ENCODE results near the gene BTBD10.

The BTBD10 gene

DNA sequence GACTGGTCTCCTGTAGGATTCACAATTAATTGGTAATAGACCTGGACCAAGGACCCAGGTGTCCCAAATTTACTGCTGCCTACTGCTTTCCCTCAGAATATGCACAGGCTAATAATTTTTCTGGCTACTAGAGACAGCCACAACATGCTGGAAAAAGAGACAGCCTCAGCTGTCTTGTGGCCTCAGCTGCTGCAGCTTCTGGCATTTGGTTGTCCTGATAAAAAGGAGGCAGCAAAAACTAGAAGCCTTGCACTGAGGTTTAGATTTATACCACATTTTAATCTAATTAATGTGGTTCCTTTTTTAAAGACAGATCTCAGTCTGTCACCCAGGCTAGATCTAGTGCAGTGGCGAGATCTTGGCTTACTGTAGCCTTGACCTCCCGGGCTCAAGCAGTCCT lies 89.8 kb downstream of the BTBD10 start:
- no peak for DNase-seq (ENCODE audit: low spot score)

DNA sequence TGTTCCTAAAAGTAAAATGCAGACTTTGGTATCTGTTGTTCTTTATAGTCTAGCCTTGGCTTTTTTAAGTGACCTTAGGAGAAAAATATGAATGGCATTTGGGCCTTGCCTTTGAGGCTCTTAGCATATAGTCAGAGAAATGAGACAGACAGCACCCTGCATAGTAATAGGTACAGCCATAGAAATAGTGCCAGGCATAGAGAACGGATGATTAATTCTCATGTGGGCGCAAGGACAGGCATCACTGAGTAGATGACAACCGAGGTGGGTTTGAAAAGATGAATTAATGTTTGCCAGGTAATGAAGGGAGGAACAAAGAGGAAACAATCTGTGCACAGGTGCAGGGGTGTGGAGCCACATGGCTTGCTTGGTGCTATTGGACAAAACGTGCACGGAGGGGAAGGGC lies 95.0 kb downstream of the BTBD10 start:
- no peak for DNase-seq (ENCODE audit: low spot score)

DNA sequence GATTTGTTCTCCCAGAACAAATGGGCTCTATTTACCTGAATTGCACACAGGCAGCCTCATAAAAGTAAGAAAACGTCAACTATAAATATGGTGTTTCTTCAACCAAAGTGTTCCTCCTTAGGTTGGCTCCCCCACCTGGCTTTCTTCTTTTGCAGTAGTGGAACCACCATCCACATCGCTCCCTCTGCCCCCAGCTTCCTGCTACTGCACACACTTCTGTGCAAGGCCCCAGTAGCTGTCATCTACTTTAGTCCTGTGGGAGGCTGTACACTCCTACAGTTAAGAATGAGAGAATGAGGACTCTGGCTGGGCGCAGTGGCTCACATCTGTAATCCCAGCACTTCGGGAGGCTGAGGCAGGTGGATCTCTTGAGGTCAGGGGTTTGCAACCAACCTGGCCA lies 95.9 kb downstream of the BTBD10 start:
- no peak for DNase-seq (ENCODE audit: low spot score)

DNA sequence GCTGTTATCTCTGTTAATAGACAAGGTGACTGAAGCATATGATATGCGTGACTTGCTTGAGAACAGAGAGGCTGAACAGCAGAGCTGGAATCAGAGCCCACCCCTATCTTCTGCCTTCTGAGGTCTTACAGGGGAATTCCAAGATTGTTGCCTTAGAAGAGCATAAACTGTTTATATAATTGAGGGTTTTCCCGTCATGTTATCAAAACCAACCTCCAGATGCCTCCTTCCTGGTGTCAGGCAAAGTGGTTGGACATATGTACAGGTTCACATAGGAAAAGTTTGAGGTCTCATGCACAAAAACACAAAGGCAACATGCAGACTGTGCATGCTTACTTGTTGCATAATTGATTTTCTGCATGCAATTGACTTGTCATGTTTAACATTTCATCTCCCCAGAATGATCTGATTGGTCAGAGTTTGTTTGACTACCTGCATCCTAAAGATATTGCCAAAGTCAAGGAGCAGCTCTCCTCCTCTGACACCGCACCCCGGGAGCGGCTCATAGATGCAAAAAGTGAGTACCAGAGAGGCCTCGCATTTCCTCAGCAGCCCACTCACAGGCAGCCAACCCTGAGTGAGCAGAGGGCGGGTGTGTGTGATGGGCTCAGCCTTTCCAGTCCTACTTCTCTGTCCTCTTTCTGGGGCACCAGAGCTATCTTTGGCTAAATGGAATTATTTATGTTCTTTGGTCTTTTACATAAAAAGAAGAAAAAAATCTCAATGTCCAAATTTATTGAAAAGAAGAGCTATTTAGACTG lies 96.6 kb downstream of the BTBD10 start:
- no peak for DNase-seq (ENCODE audit: low spot score)

DNA sequence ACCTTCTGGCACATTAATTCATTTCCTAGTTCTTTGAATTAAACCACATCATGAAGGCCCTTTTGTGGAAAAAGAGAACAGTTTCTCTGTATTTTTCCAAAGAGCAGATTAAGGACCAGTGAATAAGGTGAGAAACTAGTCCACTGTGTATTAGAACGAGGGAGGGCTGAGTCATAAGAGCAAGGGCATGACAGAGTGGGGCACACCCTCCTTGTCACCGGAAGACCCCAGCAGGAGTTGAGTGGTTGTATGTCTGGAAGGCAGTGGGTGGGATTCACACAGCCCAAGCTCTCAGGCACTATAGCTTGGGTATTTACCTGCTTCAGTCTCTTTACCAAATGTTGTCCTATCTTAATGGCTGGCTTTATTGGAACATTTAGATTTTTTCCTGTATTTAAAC lies 98.6 kb downstream of the BTBD10 start:
- no peak for DNase-seq (ENCODE audit: low spot score)

DNA sequence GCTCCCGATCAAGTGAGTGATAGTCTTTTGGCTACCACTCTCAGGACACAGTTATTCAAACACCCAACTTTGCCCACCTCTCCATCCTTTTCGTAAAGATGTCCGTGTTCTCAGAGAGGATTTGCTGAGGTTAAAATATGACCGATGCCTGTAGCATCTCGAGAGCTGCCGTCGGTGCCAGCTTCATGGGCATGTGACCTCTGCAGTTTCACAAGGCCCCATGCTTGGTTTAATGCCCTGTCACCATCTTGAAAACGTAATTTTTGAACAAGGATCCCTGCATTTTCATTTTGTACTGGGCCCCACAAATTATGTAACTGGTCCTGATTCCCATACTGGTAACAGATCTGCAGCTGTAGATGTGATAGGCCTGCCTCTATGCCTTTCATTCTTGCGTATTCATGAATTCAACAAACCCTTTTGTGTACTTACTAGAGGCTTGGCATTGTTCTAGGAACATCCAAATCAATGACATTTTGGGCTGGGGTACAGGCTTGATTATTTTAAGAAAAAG lies 100.4 kb downstream of the BTBD10 start:
- no peak for DNase-seq (ENCODE audit: low spot score)

DNA sequence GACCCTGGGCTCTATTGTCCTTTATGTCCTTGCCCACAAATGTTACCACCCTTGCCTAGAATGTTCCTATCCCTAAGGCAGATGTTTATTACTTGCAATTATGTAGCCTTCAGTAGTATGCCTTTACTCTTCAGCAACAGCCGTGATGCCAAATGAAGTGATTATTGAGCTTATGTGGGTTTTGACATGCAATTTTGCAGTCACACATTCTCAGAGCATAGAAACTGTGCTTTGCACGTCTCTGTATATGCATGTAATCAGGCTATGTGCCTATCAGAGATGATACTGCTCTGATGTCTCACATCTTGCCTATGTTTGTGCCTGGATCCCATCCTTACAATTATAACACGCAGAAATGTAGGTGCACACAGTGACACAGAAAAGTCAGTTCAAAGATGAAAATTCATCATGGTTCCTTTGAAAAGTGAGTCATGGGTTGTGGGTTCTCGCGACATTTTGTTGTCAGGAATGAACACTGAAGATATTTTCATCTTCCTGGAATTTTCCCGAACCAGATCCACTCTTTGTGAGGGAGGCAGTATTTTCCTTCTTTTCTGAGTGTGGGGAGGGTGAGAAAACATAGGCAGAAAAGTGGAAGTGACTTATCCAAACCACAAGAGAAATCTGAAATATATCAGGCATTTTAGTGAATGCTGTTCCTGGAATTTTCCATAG lies 104.3 kb downstream of the BTBD10 start:
- no peak for DNase-seq (ENCODE audit: low spot score)

DNA sequence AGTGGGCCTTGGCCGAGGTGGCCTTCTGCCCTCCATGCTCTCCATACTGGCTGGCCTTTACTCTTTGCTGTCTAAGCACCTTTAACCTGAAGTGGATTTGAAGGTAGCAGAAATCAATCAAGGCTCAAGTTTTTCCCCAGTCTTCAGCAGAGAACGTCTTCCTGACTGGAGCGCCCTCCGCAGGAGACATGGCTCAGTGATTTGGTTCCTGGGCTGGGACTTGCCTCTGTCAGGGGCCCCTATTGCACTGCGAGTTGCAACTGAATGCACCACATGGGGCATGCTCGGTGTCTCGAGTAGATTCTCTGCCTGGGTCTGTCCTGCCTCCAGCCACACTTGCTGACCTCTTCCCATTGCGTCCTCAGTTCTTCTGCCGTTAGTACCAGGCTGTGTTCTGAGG lies 105.8 kb downstream of the BTBD10 start:
- DNase-seq (ENCODE audit: low spot score): no peak

DNA sequence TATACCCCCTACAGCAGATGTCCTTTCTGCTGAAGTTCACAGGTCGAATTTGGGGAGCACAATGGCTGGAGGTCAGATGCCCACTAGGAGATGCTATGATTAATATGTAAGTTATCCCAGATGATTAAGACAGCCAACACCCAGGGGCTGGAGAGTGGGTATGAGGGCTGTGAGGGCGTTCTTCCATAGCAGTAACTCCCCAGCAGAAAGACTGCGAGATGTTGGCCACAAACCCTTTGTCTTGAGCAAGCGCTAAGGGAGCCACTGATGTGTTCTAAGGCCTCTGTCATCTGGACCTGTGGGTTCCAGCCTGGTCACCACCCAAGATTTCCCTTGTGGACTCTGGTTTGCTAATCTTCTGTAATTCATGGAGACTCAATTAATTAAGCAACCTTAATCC lies 107.8 kb downstream of the BTBD10 start:
- no peak for DNase-seq (ENCODE audit: low spot score)

DNA sequence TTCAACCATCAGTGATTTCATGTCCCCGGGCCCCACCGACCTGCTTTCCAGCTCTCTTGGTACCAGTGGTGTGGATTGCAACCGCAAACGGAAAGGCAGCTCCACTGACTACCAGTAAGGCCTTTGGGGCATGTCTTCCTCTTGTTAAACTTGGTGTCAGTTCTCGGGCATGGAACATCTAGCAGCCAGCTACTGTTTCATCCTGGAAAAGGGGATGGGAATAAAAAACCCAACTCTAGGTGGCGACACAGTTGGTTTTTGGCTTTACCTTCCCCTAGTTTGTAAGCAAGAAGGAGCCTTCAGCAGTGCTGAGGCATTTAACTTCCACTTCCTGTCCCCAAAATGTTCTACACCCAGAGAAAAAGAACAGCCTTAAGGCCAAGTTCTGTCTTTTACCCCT lies 108.7 kb downstream of the BTBD10 start:
- DNase-seq (ENCODE audit: low spot score): peak; percentile 17

DNA sequence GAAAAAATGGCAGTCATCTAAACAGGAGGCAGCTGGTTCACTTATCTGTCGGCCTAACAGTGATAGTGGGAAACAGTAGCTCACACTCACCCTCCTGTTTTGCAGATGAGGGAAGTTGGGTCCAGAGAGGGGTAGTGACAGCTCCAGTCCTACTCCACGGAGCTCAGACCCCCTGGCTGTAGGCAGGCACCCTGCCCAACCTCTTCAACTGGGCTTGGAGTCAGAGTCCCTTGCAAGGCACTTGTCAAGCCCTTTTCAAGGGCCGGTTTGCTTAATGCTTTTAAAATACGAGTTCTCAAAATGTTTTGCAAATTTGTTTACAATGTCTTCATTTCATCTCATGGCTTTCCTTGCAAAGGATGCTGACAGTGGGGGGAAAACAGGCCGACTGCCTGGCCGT lies 110.3 kb downstream of the BTBD10 start:
- DNase-seq (ENCODE audit: low spot score): no peak

DNA sequence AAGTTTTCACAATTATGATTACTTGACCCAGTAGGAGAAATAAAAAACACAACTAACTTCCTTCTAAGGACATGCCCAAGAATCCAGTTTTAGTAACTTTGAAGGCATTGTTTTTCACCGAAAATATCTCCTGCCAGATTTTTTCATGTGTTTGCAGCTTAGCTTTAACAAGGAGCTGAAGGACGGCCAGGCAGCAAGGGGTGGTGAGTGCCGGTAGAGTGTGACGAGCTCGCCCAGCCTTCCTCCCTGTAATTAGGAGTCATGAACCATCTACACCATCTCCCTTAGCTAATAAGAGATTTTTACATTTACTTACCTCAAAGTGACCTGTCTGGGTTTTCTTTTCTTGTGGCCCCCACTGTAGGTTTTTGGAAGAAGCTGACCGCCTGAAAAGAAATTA lies 113.4 kb downstream of the BTBD10 start:
- no peak for DNase-seq (ENCODE audit: low spot score)

DNA sequence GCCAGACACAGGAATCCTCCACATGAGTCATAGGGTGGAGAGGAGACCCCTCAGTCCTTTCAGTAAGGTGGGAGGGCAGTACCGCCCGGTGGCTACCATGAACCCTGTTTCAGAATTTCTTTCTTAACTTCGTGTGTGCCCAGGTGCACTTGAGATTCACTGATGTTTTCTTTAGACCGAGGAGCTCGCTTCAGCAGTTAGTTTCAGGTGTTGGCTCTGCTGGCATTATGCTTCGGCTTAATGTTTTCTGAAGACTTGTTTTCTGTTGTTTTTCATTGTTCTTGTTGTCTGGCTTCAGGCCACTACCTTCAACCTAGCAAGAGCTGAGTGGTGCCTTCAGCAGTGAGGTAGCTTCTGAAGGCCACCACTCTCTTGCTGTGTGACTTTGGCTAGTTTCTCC lies 114.0 kb downstream of the BTBD10 start:
- DNase-seq (ENCODE audit: low spot score): no peak

DNA sequence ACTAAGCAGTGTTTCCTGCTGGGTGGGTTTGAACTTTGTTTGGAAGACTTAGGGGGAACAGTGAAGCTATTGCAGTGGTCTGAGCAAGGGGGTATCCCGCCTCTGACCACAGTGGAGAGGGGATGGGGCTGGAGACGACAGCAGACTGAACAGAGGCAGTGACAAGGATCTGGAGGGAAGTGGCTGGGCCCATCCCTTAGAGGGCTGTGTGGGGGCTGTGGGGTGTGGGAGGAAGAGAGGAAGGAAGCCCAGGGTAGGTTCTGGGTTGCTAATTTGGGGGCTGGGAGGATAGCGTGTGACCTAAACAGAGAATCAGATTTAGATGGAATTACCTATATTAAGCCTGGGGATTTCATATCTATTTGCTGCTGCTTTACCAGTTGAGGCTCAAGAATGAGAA lies 114.7 kb downstream of the BTBD10 start:
- no peak for DNase-seq (ENCODE audit: low spot score)

DNA sequence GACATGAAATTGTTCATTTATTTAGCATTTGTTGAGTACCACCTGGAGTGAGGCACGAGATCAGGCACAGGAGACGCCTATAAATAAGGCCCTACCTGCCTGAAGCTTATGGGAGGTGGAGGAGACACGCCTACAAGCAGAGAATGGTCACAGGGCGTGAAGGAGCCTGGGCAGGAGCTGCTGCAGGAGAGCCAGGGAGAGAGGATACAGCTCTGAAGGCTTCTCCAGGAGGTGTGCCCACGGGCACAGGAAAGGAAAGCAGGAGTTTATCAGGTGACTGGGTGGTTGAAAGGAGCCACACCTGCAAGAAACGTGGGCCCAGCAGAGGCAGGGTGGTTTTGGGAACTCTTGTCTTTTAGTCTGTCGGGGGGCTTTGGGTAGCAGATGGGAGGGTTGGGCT lies 115.1 kb downstream of the BTBD10 start:
- no peak for DNase-seq (ENCODE audit: low spot score)

DNA sequence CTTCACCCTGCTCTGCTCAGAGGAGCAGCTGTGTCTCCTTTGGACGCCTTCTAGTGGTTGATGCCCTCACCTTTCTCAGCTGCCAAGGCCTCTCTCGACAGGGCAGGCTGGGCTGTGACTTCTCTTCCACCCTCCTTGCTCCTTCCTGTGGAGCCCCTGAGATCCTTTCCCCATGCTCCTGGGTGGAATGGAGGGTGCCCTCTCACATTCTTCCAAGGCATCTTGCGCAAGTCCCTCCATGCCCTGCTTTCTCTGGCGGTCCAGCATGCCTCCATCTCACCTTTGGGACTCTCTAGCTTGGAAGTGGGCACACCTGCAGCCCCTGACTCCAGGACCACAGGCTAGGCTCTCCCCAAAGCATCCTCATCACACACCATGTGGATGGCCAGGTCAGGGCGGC lies 116.6 kb downstream of the BTBD10 start:
- DNase-seq (ENCODE audit: low spot score): no peak

DNA sequence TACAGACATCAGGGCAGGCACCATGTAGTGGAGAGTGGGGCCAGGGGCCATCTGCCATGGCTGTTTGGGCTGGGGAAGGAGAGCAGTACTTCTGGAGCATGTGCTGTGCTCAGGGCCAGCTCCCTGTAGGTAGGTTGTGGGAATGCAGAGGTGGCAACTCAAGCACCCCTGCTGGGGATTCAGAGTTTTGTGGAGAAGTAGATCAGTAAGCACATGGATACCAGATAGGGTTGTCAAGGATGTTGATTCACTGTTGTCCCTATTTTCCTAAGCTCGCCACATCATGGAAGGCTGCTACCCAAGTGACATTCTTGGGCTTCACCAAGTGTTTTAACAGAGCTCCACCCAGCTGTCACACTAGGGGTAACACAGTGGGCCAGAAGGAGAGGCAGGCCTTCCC lies 118.2 kb downstream of the BTBD10 start:
- DNase-seq (ENCODE audit: low spot score): no peak

DNA sequence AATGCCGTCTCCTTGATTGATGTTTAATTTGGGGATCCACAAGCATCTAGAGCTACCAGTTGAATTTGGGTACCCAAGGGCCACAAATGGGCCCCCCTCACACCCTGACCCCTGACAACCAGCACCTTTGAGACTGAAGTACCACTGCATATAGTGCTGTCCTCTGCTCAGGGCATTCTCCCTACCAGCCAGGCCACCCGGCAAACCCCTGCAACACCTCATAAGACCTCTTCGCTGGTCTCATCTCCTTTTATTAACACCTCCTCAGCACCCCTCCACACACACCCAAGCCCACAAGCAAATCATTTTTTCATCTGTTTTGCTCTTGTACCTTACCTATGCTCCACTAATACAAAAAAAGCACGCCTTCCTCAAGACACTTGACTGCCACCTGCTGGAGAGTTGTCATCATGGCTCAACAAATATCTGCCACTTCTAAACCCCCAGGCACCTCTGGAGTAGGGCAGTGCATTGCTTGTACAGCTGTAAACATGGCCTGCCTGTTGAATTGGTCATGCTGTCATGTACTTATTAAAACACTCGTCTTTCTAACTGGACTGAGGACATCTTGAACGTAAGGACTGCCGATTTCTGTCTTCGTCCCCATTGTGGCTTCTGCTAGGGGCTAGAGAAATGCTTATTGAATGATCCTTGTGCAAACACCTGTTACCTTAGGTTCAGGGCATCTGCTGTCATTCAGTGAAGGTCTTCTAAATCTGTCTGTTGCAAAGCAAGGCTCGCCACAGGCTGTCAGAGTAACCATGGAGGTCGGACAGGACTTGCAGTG lies 118.9 kb downstream of the BTBD10 start:
- peak; percentile 73 for DNase-seq (ENCODE audit: low spot score)

DNA sequence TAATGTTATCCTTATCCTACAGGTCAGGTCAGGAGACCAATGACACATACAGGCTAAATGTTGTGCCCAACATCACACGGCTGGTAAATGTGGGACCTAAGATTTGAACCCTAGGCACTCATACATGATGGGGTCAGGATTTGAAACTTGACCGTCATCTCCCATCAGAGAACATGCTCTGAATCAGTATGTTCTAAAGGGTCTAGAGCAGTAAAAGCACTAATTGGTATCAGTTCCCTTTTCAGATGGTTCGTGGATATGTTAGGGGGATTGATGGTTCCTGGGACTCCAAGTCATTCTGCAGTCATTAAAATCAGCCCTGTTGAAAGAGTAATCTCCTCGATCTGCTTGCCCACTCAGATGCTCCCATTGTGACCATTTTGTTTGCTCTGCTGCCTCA lies 120.0 kb downstream of the BTBD10 start:
- DNase-seq (ENCODE audit: low spot score): no peak

DNA sequence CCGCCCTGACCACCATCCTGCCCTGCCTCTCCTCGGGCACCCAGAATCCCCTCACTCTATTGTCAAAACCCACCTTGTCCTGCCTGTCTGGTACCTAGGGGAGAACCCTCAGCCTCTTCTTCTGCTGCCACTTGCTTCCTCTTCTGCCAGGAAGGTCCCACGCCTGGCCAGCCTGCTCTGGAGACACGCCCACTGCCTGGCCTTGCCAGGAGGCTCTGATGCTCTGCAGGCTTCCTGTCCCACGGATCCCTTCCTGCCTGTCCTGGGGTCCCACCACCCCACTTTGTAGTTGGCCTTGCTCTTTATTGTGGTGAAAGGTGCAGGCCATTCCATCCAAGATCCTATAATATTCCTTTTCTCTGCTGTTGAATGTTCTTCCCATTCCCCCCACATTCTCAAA lies 122.0 kb downstream of the BTBD10 start:
- DNase-seq (ENCODE audit: low spot score): no peak

DNA sequence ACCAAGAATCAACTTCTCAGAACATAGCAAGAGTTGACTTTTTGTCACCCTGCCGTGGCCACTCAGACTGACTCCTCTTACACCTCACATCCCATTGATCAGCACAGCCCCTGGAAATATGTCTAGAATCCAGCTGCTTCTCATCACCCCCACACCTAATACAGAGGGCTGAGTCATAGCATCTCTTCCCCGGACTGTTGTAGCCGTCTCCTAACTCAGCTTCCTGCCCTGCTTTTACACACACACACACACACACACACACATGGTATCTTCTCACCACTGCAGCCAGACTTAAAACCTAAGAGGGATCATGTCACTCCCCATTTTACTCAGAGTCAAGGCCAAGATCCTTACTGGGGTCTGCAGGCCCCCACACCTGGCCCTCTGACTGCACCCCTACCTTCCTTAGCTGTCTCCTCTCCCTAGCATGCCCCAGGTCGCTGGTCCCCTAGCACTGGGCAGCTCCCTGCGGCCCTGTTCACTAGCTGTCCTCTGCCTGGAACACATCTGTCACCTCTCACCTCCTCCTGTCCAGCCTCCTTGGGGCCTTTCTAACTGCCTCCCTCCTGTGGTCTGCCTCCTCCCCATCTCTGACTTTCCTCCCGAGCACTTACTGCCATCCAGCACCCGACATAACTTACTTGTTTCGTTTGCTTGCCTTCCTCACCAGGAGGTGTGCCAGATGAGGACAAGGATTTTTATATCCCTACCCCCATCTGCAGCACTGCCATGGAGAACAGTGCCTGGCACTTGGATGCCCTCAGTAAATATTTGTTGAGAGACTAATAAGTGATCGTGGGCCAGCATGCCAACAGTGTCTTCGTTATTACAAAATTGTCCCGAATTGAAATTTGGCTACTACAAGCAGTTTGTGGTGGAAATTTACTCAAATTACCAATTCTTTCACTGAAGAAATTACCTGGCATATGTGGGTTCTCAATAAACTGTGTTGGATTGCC lies 123.5 kb downstream of the BTBD10 start:
- no peak for DNase-seq (ENCODE audit: low spot score)
